A673 (cell line): ENCODE data around the gene PRIMA1.

Source experiments
- CTCF ChIP-seq: fragments of 300-800, 200-600 bp; sonication (generic); conservative IDR thresholded peaks from 2 replicates; pipeline ENCODE4 v1.5.1; 2017; ENCODE audit warnings: low read depth, mild to moderate bottlenecking, antibody characterized with exemption, low read length, moderate library complexity, mixed read lengths
- EZH2 ChIP-seq: fragments of 200-600 bp; sonication (generic); IDR thresholded peaks from 2 replicates; pipeline ENCODE4 v1.6.1; 2017; ENCODE audit warnings: borderline replicate concordance, low read depth, mild to moderate bottlenecking, mixed read lengths, antibody characterized with exemption, low read length; ENCODE audit not compliant: poor library complexity, severe bottlenecking

DNA sequence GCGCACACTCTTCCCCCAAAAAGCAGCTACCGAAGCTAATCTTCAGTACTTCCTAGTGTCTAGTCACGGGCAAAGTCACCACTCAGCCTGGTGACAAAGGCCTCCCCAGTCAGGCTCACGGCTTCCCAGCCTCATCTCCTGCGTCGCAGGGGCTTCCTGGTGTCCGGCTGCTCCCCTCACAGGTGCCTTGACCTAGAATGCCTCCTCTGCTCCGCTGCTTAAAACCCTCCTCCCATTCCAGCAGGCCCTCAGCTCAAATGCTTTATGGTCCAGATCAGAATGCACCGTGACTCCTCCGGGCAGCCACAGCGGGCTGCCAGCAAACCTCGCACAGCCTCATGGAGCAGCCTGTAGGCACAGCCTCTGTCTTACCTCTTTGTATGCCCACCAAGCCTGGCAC lies 53.1 kb downstream of the PRIMA1 start:
- TF ChIP-seq CTCF = no peak
- TF ChIP-seq EZH2 = no peak
